Brain pericyte (primary cell): ENCODE results near the gene PRPF18.

Experiments
- DNase-seq: peaks from one replicate; pipeline ENCODE4 v3.0.0-alpha.2; 2012; ENCODE audit warnings: low read depth, low spot score

The PRPF18 gene

GRCh38 chr10:13637894-13638293 lies 51.1 kb downstream of the PRPF18 start:
- no peak for DNase-seq

GRCh38 chr10:13642293-13642692 lies 55.5 kb downstream of the PRPF18 start:
- DNase-seq, result no peak

- DNase-seq, result no peak
These were observed 56.3 kb downstream of the PRPF18 start for GRCh38 chr10:13643016-13643415.

- no peak for DNase-seq
These were observed 58.1 kb downstream of the PRPF18 start for GRCh38 chr10:13644866-13645265.

- no peak for DNase-seq
These were observed 61.7 kb downstream of the PRPF18 start for GRCh38 chr10:13648425-13648824.

- no peak for DNase-seq
These were observed 63.2 kb downstream of the PRPF18 start for GRCh38 chr10:13649844-13650520.

GRCh38 chr10:13650961-13651360 lies 64.2 kb downstream of the PRPF18 start:
- DNase-seq, result no peak

GRCh38 chr10:13651969-13652720 lies 65.4 kb downstream of the PRPF18 start:
- no peak for DNase-seq

- DNase-seq, result no peak
These were observed 66.1 kb downstream of the PRPF18 start for GRCh38 chr10:13652860-13653259.

- DNase-seq, result no peak
These were observed 67.5 kb downstream of the PRPF18 start for GRCh38 chr10:13654118-13654830.

- no peak for DNase-seq
These were observed 68.1 kb downstream of the PRPF18 start for GRCh38 chr10:13654846-13655245.

- DNase-seq, result no peak
These were observed 69.8 kb downstream of the PRPF18 start for GRCh38 chr10:13656337-13657100.

- no peak for DNase-seq
These were observed 70.4 kb downstream of the PRPF18 start for GRCh38 chr10:13657101-13657680.

GRCh38 chr10:13658264-13658663 lies 71.5 kb downstream of the PRPF18 start:
- no peak for DNase-seq

GRCh38 chr10:13658871-13659685 lies 72.3 kb downstream of the PRPF18 start:
- DNase-seq, result no peak

- DNase-seq, result no peak
These were observed 73.3 kb downstream of the PRPF18 start for GRCh38 chr10:13659887-13660550.

GRCh38 chr10:13660551-13660920 lies 73.8 kb downstream of the PRPF18 start:
- DNase-seq, result no peak

GRCh38 chr10:13661256-13661655 lies 74.5 kb downstream of the PRPF18 start:
- DNase-seq, result no peak

GRCh38 chr10:13665516-13666262 lies 78.9 kb downstream of the PRPF18 start:
- DNase-seq, result no peak
